ENCODE measurements around the gene CEBPA.
"Not testable (repeated sequence)": the region's sequence is repeated elsewhere in the genome, so short reads cannot be mapped to it uniquely, and the experiment has no call there.

The CEBPA gene

DNA sequence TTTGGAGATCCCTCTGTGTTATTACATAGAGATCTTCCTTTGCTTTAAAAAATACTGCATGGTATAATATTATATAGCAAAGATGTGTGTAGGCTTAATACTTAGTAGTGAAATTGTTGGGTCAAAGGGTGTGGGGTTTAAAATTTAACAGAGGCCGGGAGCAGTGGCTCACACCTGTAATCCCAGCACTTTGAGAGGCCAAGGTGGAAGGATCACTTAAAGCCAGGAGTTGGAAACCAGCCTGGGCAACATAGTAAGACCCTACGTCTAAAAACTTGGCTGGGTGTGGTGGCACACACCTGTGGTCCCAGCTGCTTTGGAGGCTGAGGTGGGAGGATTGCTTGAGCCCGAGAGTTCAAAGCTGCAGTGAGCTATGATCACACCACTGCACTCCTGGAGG, 22.3 kb upstream of the CEBPA start:
- DNase-seq: no peak

DNA sequence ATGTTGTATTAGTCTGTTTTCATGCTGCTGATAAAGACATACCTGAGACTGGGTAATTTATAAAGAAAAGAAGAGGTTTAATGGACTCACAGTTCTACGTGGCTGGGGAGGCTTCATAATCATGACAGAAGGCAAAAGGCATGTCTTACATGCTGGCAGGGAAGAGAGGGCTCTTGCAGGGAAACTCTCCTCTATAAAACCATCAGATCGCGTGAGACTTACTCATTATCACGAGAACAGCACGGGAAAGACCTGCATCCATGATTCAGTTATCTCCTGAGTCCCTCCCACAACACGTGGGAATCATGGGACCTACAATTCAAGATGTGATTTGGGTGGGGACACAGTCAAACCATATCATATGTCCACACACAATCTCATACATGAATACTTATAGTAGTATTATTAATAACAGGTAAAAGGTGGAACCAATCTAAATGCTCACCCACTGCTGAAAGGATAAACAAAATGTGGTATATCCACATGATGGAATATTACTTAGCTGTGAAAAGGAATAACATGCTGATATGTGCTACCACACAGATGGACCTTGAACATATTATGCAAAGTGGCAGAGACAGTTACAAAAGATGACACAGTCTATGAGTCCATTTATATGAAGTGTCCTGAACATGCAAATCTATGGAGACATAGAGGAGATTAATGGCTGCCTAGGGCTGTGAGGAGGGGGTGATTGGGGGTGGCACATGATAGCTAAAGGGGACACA, 20.9 kb upstream of the CEBPA start:
- DNase-seq: no peak

GRCh38 chr19:33320636-33321035, 18.3 kb upstream of the CEBPA start:
- DNase-seq: no peak

GRCh38 chr19:33317991-33318390, 15.7 kb upstream of the CEBPA start:
- not testable (repeated sequence) for DNase-seq

DNA sequence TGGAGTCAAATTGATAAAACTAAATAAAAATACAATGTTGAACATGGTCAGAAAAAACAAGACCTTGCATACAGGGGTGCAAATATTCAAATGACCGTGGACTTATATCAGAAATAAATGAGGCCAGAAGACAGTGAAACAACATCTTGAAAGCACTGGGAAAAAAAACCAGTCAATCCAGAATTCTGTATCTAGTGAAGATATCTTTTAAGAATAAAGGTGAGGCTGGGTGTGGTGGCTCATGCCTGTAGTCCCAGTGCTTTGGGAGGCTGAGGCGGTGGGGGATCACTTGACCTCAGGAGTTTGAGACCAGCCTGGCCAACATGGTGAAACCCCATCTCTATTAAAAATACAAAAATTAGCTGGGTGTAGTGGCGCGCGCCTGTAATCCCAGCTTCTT, 15.2 kb upstream of the CEBPA start:
- DNase-seq: no peak

DNA sequence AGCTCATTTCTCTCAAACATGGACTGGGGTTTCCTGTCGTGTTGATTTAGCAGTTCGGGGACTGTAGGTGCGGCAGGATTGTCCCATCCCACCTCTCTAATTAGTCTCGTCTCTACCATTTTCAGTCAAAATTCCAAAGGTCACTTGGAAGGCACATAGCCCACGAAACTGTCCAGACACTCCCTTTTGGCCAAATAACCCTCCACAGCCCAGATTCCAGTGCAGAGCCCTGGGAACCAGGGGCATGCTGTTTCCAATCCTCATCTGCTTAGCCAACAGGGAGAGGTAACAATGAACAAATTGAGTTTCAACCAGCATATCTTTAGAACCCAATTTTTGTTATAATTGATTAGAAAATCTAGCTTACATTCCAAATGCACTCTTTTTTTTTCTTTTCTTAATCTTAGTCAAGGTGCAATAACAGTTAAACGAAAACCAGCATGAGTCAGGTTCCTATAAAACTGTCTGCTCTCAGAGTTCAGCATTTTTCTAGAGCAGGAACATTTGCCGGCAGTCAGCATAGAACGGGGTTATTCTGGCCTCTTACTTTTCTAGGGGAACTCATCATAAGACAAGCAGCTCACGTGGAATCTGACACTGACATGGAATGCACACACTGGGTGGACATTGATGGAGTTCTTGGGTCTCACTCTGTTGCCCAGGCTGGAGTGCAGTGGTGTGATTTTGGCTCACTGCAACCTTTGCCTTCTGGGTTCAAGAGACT, 14.4 kb upstream of the CEBPA start:
- DNase-seq: no peak

GRCh38 chr19:33312808-33313207, 10.5 kb upstream of the CEBPA start:
- DNase-seq: not testable (repeated sequence)

DNA sequence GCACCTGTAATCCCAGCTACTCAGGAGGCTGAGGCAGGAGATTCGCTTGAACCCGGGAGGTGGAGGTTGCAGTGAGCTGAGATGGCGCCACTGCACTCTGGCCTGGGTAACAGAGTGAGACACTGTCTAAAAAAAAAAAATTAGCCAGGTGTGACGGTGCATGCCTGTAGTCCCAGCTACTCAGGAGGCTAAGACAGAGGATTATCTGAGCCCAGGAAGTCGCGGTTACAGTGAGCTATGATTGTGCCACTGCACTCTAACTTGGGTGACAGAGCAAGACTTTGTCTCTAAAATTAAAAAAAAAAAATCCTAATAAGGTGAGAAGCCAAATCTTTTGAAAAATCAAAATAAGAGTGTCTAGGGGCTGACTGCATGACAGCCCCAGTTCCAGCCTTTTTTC, 9.7 kb upstream of the CEBPA start:
- no peak for DNase-seq

DNA sequence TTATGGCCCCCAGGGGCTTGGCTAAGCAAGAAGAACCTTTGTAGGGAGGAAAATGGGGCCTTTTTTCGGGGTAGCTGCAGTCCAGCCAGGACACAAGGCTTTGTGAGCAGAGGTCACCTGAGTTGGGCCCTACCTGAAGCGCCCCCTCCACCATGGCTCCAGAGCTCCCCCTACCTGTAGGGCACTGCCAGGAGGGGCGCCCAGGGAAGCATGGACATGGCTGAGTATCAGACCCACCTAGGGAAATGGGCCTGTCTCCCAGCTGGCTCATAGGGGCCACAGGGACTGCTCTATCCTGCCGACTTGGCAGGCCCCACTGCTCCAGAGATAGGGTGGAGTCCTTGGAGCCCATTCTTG, 9.0 kb upstream of the CEBPA start:
- DNase-seq: no peak

GRCh38 chr19:33310606-33311325, 8.4 kb upstream of the CEBPA start:
- no peak for DNase-seq

GRCh38 chr19:33309826-33310225, 7.5 kb upstream of the CEBPA start:
- DNase-seq: no peak

- no peak for DNase-seq
Observed at GRCh38 chr19:33306853-33307792, 4.8 kb upstream of the CEBPA start.

GRCh38 chr19:33306191-33306590, 3.9 kb upstream of the CEBPA start:
- no peak for DNase-seq

DNA sequence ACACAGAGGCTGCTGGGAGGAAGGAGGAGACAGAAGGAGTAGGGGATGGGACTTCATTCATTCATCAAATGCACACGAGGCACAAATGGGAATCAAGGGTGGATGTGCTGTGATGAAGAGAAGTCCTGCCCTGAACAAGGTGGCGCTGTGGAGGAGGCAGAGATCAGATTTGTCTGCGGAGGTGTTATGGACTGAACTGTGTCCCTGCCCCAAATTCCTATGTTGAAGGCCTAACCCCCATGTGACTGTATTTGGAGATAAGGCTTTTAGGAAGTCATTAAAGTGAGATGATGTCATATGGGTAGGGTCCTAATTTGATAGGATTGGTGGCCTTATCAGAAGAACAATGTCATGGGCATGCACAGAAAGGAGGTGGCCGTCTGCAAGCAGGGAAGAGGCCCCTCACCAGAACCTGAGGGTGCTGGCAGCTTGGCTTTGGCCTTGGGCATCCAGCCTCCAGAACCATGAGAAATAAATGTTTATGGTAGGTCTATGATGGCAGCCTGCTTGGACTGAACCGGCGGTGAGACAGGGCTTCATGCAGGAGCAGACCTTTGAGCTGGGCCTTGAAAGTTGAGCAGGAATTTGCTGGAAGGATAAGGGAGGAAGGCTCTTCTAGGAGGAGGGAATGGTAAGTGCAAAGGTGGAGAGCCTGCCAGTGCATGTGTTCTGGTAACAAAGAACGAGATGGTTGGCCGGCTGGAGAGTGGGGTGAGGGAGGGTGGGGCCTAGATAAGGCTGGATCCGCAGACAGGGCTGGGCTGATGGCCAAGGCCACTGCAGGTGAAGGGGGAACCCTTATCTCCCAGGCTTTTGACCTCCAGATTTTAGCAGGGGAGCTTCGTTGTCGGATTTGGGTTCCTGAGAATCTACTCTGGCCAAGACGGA, 2.7 kb upstream of the CEBPA start:
- DNase-seq: peak in 1 of 2 experiments; percentile 15

DNA sequence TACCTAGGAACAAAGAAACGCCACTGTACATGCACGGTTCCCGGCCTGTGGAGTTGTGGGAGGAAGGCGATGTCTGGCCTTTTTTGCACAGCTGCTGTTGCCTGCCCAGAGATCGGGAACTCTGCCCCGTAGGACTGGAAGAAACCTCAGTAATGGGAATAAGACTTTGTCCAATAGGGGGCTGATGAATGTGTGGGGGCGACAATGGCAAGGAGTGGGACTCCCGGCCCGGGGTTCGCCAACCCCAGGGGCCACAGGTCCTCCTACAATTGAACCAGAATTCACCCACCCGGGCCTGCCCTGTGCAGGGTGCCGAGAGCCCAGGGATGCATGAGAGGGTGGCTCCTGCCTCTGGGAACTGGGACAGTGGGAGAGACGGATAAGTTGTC, 2.0 kb upstream of the CEBPA start:
- no peak for DNase-seq

- no peak for DNase-seq
Observed at GRCh38 chr19:33303791-33304345, 1.5 kb upstream of the CEBPA start.

DNA sequence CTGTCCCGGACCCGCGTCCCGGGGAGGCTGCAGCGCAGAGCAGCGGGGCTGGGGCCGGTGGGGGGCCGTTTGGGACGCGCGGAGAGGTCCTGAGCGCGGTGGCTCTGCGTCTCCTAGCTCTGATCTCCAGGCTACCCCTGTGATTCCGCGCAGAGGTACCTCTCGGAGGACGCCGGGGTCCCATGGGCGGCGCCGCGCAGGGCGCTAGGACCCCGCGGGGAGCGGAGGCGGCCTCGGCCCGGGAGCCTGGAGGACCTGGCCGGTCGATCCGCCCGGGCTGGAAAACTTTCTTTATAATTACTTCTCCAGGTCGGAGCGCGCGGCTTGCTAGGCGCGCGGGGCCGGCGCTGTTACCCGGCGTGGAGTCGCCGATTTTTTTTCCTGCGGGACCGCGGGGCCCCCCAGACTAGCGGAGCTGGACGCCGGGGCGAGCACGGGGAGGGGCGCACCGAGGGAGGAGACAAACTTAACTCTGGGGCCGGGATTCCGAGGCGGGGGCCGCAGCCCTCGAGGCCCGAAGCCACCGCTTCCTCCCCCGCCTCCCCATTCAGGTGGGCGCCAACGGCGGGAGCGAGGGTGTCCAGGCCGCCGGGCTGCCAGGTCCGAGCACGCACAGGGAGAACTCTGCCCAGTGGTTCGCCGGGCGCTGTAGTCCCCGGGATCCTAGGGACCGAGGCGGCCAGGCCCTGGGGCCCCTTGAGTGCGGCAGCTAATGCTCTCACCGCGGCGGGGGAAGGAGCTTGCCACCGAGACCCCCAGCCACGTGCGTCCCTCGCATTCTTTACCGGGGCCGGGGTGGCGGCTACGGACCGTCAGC, 848 bp upstream of the CEBPA start:
- no peak for DNase-seq

- no peak for DNase-seq
Observed at GRCh38 chr19:33301900-33302174, 497 bp downstream of the CEBPA start.

GRCh38 chr19:33301144-33301899, 1.0 kb downstream of the CEBPA start:
- no peak for DNase-seq

DNA sequence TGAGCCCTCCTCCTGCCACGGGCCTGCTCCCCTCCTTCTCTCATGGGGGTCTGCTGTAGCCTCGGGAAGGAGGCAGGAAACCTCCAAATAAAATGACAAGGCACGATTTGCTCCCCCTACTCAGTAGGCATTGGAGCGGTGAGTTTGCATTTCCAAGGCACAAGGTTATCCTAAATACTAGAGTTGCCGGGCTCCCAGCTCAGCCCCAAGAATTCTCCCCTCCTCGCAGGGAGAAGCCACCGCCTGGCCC, 1.5 kb downstream of the CEBPA start:
- DNase-seq: no peak
